DMS153 treated with DMSO at 0.1 percent for 48 hours (cell line): ENCODE data around the gene RABGGTB.
"Not testable (repeated sequence)": the region's sequence is repeated elsewhere in the genome, so short reads cannot be mapped to it uniquely, and the experiment has no call there.

Source experiments
- DNase-seq: peaks from one replicate; lab custom pipeline; 2025; ENCODE audit not compliant: unreplicated experiment; lab: John Stamatoyannopoulos, UW

The RABGGTB gene

DNA sequence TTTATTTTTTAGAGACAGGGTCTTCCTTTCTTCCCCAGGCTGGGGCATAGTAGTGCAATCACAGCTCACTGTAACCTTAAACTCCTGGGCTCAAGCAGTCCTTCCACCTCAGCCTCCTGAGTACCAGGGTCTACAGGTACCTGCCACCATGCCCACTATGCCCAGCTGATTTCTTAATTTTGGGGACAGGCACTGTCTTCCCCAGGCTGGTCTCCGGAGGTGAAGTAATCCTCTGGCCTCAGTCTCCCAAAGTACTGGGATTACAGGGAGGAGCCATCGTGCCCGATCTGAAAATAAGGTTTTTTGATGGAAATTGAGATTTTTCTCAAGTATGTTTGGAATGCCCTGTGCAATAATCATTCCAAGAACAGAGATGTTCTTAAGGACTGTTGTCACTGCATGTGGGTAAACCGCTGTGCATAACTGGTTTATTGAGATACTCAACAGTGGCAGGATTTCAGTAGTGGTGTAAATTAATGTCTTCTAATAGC lies 9.7 kb downstream of the RABGGTB start:
- DNase-seq: no peak

- DNase-seq: no peak
Measured at GRCh38 chr1:75796376-75797272, 10.6 kb downstream of the RABGGTB start, which contains the start of gene MSH4. Gene MSH4, plus strand, starts transcription at chr1:75796882. Its CDS starts 104 bp downstream, at chr1:75796986.

DNA sequence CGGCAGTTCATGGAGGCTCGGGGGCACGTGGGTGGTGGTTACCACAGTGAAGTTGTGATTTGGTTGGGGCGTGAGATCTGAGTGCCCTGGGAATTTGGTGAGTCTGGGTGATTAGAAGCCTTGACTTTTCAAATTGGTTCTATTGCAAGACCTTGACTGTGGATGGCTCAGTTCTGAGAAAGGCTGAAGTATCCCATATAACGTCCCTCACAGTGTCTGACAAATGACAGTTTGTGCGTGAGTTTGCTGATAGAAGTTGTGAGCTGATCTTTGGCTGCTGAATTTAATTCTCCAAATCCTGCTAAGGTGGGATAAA lies 11.2 kb downstream of the RABGGTB start:
- DNase-seq: no peak

GRCh38 chr1:75797606-75798216 lies 11.7 kb downstream of the RABGGTB start:
- DNase-seq: no peak

GRCh38 chr1:75801480-75801879 lies 15.4 kb downstream of the RABGGTB start:
- DNase-seq: not testable (repeated sequence)

GRCh38 chr1:75808921-75809320 lies 22.9 kb downstream of the RABGGTB start:
- no peak for DNase-seq

DNA sequence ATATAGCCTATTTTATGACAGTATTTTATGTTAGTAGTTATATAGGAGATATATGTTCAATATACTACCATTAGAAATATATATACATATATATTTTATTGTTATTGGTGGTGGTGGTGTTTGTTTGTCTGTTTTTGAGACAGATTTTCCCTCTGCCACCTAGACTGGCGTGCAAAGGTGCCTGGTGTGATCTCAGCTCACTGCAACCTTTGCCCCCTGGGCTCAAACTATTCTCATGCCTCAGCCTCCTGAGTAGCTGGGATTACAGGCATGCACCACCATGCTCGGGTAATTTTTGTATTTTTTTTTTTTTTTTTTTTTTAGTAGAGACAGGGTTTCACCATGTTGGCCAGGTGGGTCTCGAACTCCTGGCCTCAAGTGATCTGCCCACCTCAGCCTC lies 24.1 kb downstream of the RABGGTB start:
- DNase-seq: not testable (repeated sequence)

DNA sequence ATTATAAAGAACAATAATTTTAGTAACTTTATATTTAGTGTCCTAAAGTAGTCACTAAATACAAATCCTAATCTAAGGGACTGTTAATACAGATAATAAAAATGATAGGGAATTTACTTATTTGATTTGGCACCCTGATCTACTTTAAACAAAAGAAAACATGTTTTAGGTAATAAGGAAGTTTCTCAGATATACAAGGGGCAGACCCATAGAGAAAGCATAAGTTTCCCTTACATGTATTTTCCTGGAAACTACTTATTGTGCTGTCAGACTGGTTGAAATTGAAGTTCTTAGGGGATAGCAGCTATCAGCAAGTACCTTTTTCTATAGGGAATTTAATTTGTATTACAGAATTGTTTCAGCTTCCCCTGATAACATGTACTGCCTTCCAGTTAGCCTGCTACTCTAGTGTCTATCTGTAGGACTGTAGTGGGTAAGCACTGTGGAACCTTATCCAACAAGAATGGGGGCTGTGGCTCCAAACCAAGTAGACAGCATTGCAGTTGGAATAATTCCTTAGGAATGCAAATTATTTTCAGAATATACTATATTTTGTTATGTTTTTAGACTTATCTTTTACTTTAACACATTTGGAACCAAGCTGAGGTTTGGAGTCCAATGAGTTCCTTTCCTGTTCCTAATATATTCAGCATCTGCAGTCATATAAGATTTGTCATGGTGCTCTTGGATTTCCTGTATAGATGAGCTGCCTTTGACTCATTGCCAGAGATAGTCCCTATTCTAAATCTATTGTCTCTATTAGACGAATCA lies 25.3 kb downstream of the RABGGTB start:
- DNase-seq: no peak

- DNase-seq: no peak
Measured at GRCh38 chr1:75812065-75812464, 26.0 kb downstream of the RABGGTB start.

DNA sequence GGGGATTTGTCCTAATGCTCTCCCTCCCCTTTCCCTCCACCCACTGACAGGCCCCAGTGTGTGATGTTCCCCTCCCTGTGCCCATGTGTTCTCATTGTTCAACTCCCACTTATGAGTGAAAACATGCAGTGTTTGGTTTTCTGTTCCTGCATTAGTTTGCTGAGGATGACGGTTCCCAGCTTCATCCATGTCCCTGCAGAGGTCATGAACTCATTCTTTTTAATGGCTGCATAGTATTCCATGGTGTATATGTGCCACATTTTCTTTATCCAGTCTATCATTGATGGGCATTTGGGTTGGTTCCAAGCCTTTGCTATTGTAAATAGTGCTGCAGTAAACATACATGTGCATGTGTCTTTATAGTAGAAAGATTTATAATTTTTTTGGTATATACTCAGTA lies 37.5 kb downstream of the RABGGTB start:
- DNase-seq: not testable (repeated sequence)

- DNase-seq: no peak
Measured at GRCh38 chr1:75836528-75837100, 50.6 kb downstream of the RABGGTB start.

- DNase-seq: no peak
Measured at GRCh38 chr1:75838079-75838478, 52.0 kb downstream of the RABGGTB start.

- DNase-seq: no peak
Measured at GRCh38 chr1:75841421-75841820, 55.4 kb downstream of the RABGGTB start.
